ENCODE results near the gene GZF1.

GZF1 gene

DNA sequence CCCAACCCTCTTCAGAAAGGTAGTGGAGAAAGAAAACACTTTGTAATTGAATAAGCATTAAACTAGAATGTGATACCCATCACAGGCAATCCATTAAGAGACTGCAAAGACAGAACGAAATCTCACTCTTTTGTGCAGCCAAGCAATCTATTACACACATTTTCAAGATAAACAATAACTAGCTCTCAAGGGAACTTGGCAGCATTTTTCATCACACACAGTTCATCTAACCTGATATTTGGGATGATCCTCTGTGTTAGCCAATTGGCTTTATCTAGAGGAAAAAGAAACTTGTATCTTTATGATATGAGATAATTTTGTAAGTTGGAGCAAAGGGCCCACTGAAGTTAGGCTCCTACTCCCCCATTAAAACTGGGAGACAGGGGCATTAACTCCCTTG, 1.5 kb upstream of the GZF1 start:
- no peak for DNase-seq (ENCODE audit: low read depth)
- TF ChIP-seq, protein P1, sequence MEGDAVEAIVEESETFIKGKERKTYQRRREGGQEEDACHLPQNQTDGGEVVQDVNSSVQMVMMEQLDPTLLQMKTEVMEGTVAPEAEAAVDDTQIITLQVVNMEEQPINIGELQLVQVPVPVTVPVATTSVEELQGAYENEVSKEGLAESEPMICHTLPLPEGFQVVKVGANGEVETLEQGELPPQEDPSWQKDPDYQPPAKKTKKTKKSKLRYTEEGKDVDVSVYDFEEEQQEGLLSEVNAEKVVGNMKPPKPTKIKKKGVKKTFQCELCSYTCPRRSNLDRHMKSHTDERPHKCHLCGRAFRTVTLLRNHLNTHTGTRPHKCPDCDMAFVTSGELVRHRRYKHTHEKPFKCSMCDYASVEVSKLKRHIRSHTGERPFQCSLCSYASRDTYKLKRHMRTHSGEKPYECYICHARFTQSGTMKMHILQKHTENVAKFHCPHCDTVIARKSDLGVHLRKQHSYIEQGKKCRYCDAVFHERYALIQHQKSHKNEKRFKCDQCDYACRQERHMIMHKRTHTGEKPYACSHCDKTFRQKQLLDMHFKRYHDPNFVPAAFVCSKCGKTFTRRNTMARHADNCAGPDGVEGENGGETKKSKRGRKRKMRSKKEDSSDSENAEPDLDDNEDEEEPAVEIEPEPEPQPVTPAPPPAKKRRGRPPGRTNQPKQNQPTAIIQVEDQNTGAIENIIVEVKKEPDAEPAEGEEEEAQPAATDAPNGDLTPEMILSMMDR (IDR thresholded peaks at IDR 0.05; ENCODE audit: insufficient read depth, low read depth, low read length, missing control alignments), result no peak
- no peak overlapping the region for H3K4me3 ChIP-seq (ENCODE audit: low read length)

- TF ChIP-seq, protein P1 (IDR thresholded peaks at IDR 0.05; ENCODE audit: insufficient read depth, low read depth, low read length, missing control alignments), result no peak
- peak; percentile 38 for DNase-seq (ENCODE audit: low read depth)
Observed at GRCh38 chr20:23361119-23361475, 885 bp upstream of the GZF1 start.

DNA sequence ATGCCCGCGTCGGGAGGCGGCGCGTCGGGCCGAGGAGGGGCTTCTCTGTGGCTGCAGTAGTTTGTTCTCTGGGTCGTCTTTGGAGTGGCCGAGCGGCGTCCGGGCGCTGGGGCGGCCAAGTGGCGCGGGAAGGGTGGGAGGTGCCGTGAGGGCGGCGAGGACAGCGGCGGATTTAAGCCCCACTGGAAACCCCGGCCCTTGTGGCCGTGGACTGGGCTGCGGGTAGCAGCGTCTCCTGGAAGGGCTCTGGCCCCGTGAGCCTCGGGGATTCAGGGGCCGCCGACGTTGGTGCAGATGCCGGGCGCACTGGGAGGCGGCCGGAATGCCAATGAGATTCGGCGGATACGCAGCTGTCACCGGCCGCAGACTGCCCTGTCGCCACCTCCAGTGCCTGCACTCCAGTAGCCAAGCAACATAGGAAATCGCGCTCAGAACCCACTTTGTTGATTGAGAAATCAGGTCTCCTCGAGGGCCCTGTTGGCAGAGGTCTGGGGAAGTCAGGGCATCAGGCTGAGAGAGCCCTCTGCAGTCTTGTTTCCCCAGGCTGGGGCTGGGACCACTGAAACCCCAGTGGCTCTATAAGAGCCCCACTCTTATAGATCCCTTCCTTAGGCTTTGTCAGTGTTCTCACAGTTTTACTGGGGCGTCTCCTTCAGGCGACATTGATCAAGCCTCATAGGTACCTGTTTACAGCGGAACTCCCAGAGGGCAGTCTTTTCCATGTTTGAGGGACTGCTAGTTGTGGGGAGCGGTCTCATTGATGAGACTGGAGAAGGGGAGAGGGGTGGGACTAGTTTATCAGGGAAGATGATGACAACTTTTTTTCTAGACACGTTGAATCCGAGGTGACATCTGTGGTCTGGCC, 642 bp downstream of the GZF1 start:
- TF ChIP-seq, protein P1 (IDR thresholded peaks at IDR 0.05; ENCODE audit: insufficient read depth, low read depth, low read length, missing control alignments), result no peak
- peak; percentile 14 for DNase-seq (ENCODE audit: low read depth)
- H3K4me3 ChIP-seq (ENCODE audit: low read length), result peak overlapping the region; percentile 73

More at GRCh38 chr20:23361119-23361475, 885 bp upstream of the GZF1 start:
- peak overlapping the region; percentile 83 for H3K4me3 ChIP-seq (ENCODE audit: low read length)

GRCh38 chr20:23363257-23363649, 1.3 kb downstream of the GZF1 start:
- no peak for DNase-seq (ENCODE audit: low read depth)
- TF ChIP-seq, protein P1 (IDR thresholded peaks at IDR 0.05; ENCODE audit: insufficient read depth, low read depth, low read length, missing control alignments), result no peak

GRCh38 chr20:23365390-23366165, 3.6 kb downstream of the GZF1 start:
- no peak overlapping the region for H3K4me3 ChIP-seq (ENCODE audit: low read length)
- DNase-seq (ENCODE audit: low read depth), result no peak
- TF ChIP-seq, protein P1 (IDR thresholded peaks at IDR 0.05; ENCODE audit: insufficient read depth, low read depth, low read length, missing control alignments), result no peak

More at GRCh38 chr20:23363257-23363649, 1.3 kb downstream of the GZF1 start:
- H3K4me3 ChIP-seq (ENCODE audit: low read length), result peak overlapping the region; percentile 73

DNA sequence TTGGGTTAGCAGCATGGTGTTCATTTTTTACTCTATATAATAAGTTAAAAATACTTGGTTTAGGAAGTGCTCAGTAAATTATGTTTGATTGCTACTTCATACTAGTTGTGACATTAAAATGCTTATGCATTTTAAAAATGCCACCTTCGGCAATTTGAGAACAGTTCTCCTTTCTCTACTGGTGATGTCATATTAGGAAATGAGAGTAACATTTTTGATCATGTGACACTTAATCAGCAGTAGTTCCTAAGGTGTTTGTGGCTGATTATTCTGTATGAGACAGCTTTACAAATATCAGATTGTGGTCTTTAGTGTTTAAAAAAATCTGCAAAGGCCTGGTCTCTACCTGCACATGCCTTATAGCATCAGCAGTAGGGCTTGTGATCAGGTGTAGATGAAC, 4.4 kb downstream of the GZF1 start:
- DNase-seq (ENCODE audit: low read depth), result peak; percentile 60
- no peak overlapping the region for H3K4me3 ChIP-seq (ENCODE audit: low read length)

More for the DNA sequence above, 4.4 kb downstream of the GZF1 start:
- TF ChIP-seq, protein P1 (IDR thresholded peaks at IDR 0.05; ENCODE audit: insufficient read depth, low read depth, low read length, missing control alignments), result no peak

All from epithelial cell of esophagus (primary cell).